Neuronal stem cell (in vitro differentiated cells): ENCODE measurements around the gene TRA2A.

Source experiments
- DNase-seq: peaks from one replicate; pipeline ENCODE4 v3.0.0-alpha.2; 2013; ENCODE audit warnings: low spot score
- H2AFZ ChIP-seq: one replicate; pipeline ENCODE4 v1.6.1; 2013; ENCODE audit warnings: mild to moderate bottlenecking, low read length, inconsistent platforms
- H2AK5ac ChIP-seq: 2 replicates; pipeline ENCODE4 v1.6.1; 2013; ENCODE audit warnings: low read depth, mild to moderate bottlenecking, inconsistent platforms, low read length, moderate library complexity, mixed read lengths
- H2BK120ac ChIP-seq: 2 replicates; pipeline ENCODE4 v1.6.1; 2013; ENCODE audit warnings: low read depth, mild to moderate bottlenecking, inconsistent platforms, low read length, moderate library complexity, mixed read lengths
- H2BK12ac ChIP-seq: one replicate; pipeline ENCODE4 v1.6.1; 2013; ENCODE audit warnings: low read length, inconsistent platforms
- H2BK15ac ChIP-seq: 2 replicates; pipeline ENCODE4 v1.6.1; 2013; ENCODE audit warnings: mild to moderate bottlenecking, low read length, inconsistent platforms, mixed read lengths
- H2BK5ac ChIP-seq: one replicate; pipeline ENCODE4 v1.6.1; 2013; ENCODE audit warnings: inconsistent platforms, mild to moderate bottlenecking, low read length, moderate library complexity
- H3K14ac ChIP-seq: one replicate; pipeline ENCODE4 v1.6.1; 2013; ENCODE audit warnings: low read length, inconsistent platforms
- H3K18ac ChIP-seq: 2 replicates; pipeline ENCODE4 v1.6.1; 2013; ENCODE audit warnings: low read length, inconsistent platforms
- H3K23ac ChIP-seq: 2 replicates; pipeline ENCODE4 v1.6.1; 2013; ENCODE audit warnings: low read depth, mild to moderate bottlenecking, mixed read lengths, low read length, inconsistent platforms; ENCODE audit not compliant: poor library complexity
- H3K27ac ChIP-seq: replicated peaks from 3 replicates; pipeline ENCODE4 v1.5.1; 2013; ENCODE audit warnings: low read length, inconsistent platforms
- H3K27me3 ChIP-seq, 3 experiments: 2 replicates each; pipeline ENCODE4 v1.6.1; 2013; ENCODE audit warnings: low read length in 3 of 3, mild to moderate bottlenecking in 2 of 3, inconsistent platforms in 1 of 3, low read depth in 1 of 3, mixed read lengths in 1 of 3, moderate library complexity in 1 of 3; ENCODE audit not compliant: control insufficient read depth in 3 of 3, insufficient read depth in 3 of 3
- H3K36me3 ChIP-seq, 2 donors: replicated peaks in 1 of 2; 2 replicates each; pipeline ENCODE4 v1.6.1; 2013; ENCODE audit warnings: low read length in 2 of 2; ENCODE audit not compliant: control insufficient read depth in 2 of 2, insufficient read depth in 2 of 2
- H3K4ac ChIP-seq: 2 replicates; pipeline ENCODE4 v1.6.1; 2013; ENCODE audit warnings: inconsistent platforms, mild to moderate bottlenecking, low read length, moderate library complexity
- H3K4me1 ChIP-seq, 2 donors: 1 replicate in 1 of 2; 2 replicates in 1 of 2; pipeline ENCODE4 v1.6.1; 2013; ENCODE audit warnings: low read length in 2 of 2, low read depth in 1 of 2; ENCODE audit not compliant: control insufficient read depth in 2 of 2, insufficient read depth in 1 of 2
- H3K4me2 ChIP-seq: one replicate; pipeline ENCODE4 v1.6.1; 2013; ENCODE audit warnings: mild to moderate bottlenecking, low read length, inconsistent platforms; ENCODE audit not compliant: insufficient read depth, poor library complexity, severe bottlenecking
- H3K4me3 ChIP-seq, 2 donors: 2 replicates each; pipeline ENCODE4 v1.5.1; 2013; ENCODE audit warnings: low read length in 2 of 2, mild to moderate bottlenecking in 2 of 2, inconsistent platforms in 1 of 2, moderate library complexity in 1 of 2
- H3K79me1 ChIP-seq: one replicate; pipeline ENCODE4 v1.6.1; 2013; ENCODE audit warnings: low read depth, mild to moderate bottlenecking, inconsistent platforms, low read length, moderate library complexity
- H3K9ac ChIP-seq: one replicate; pipeline ENCODE4 v1.6.1; 2013; ENCODE audit warnings: mild to moderate bottlenecking, low read depth, low read length, inconsistent platforms; ENCODE audit not compliant: poor library complexity
- H3K9me3 ChIP-seq, 2 donors: replicated peaks in 1 of 2; 2 replicates each; pipeline versions ENCODE3 to v1.6.1; 2013; ENCODE audit warnings: low read length in 2 of 2, mild to moderate bottlenecking in 2 of 2, inconsistent platforms in 1 of 2, low read depth in 1 of 2, mixed read lengths in 1 of 2, moderate library complexity in 1 of 2; ENCODE audit not compliant: control insufficient read depth in 2 of 2, insufficient read depth in 1 of 2
- H4K8ac ChIP-seq: one replicate; pipeline ENCODE4 v1.6.1; 2013; ENCODE audit warnings: low read depth, mild to moderate bottlenecking, inconsistent platforms, low read length, moderate library complexity
- H4K91ac ChIP-seq: one replicate; pipeline ENCODE4 v1.6.1; 2013; ENCODE audit warnings: low read length, low read depth, mild to moderate bottlenecking, inconsistent platforms; ENCODE audit not compliant: poor library complexity
- WGBS, 2 donors: extraction: QIAGEN DNeasy Blood & Tissue Kit; methylation state at CpG; one replicate each; pipeline ENCODE4 v1.1.7; 2013; ENCODE audit warnings: missing lambda C conversion rate in 2 of 2, mixed read lengths in 1 of 2; ENCODE audit not compliant: insufficient read length in 2 of 2, insufficient replicate concordance in 1 of 2; ENCODE audit errors: extremely low coverage in 2 of 2; 5-methylcytosine and 5-hydroxymethylcytosine counted together

TRA2A gene

DNA sequence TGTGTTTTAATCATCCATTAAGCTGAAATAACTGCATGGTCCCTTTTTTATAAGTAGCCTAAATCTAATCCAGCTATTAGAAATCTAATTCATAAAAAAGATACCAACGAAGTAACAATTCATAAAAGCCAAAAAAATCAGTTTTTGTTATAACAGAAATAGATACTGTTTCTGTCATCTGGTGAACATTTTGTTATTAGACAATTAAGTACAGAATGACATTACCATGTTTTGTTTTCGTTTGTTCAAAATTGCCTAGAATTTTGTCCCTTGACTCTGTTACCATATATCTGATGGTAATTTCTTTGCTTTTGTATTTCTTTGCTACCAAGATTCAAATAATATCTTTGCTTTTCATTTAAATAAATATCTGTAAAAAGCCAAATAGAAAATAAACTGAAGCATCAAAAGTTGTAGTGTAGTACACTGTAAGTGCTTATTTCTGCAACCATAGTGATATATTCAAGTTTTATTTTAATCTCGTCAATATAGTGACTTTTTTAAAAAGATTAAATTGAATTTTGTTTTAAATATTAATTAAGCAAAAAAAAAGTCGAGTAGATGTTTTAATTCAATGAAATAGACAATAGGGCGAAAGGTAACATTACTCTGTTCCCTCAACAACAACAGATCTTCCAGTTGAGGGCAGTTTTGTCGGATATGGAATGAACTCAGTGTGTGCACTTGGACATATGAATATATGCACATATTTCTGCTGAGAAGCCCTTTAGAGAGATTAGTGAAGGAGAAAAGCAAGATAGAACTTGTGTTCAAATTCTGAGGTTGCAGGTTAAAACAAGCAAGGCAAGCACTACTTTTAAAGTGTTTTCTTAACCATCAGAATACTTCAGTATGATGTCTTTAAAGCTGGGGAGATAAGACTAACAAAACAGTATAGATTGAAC lies 53.6 kb downstream of the TRA2A start:
- Histone ChIP-seq H3K27me3 (no peaks in the 10 kb centered on the region), H4K91ac (no peak overlapping the region), H3K9ac (no peak overlapping the region), H3K23ac (no peak overlapping the region), H3K4ac (no peak overlapping the region), H2AFZ (no peak overlapping the region), H3K14ac (no peak overlapping the region), H2AK5ac (no peak overlapping the region), H3K4me2 (no peak overlapping the region), H3K27ac (no peak overlapping the region), H3K79me1 (peaks cover 4% of the 10 kb centered on the region), H3K9me3 (no peaks in the 10 kb centered on the region), H3K36me3 (peaks cover 0 to 15% of the 10 kb centered on the region in 2 donors), H2BK5ac (no peak overlapping the region), H3K4me1 (peaks cover 0 to 10% of the 10 kb centered on the region in 2 donors), H2BK120ac (no peak overlapping the region), H3K18ac (no peak overlapping the region), H2BK15ac (no peak overlapping the region), H4K8ac (no peak overlapping the region), H2BK12ac (no peak overlapping the region), H3K4me3 (no peak overlapping the region)
- WGBS, 2 donors = 100% methylated on average over 1 of the region's 6 CpGs; no CpG with 5 or more reads in 1 of the 2 donors
- no peak for DNase-seq

DNA sequence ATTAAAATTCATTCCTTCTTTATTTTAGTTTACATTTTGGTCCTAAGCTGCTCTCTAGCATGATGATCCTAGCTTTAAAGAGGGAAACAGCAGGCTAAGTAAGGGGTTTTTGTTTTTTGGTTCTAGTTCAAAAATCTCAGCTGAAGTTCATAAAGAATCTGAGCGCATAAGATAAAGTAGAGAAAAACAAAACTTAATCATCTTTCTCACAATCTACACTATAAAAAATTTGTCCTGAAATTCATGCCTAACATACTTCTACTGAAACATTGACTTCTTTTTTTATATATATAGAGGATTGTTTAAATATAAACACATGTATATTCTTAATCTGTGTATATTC lies 54.7 kb downstream of the TRA2A start:
- no peak overlapping the region for H3K18ac ChIP-seq
- H3K4ac ChIP-seq = no peak overlapping the region
- H4K91ac ChIP-seq = no peak overlapping the region
- peaks cover 1 to 10% of the 10 kb centered on the region in 2 donors for H3K4me1 ChIP-seq
- H3K4me2 ChIP-seq = no peak overlapping the region
- H3K27me3 ChIP-seq = no peaks in the 10 kb centered on the region
- H3K23ac ChIP-seq = no peak overlapping the region
- no peak overlapping the region for H3K9ac ChIP-seq
- no peak overlapping the region for H2BK15ac ChIP-seq
- H3K36me3 ChIP-seq = peaks cover 0 to 11% of the 10 kb centered on the region in 2 donors
- H3K9me3 ChIP-seq = no peaks in the 10 kb centered on the region
- H2AK5ac ChIP-seq = no peak overlapping the region
- H3K27ac ChIP-seq = no peak overlapping the region
- no peak for DNase-seq
- H3K79me1 ChIP-seq = peaks cover 4% of the 10 kb centered on the region
- no peak overlapping the region for H2AFZ ChIP-seq
- no CpG with 5 or more reads among the region's 1 CpG for WGBS, 2 donors
- no peak overlapping the region for H2BK12ac ChIP-seq
- H3K4me3 ChIP-seq = peak overlapping the region in 1 of 2 donors; percentile 58
- H2BK120ac ChIP-seq = no peak overlapping the region
- no peak overlapping the region for H4K8ac ChIP-seq
- H2BK5ac ChIP-seq = no peak overlapping the region
- no peak overlapping the region for H3K14ac ChIP-seq

DNA sequence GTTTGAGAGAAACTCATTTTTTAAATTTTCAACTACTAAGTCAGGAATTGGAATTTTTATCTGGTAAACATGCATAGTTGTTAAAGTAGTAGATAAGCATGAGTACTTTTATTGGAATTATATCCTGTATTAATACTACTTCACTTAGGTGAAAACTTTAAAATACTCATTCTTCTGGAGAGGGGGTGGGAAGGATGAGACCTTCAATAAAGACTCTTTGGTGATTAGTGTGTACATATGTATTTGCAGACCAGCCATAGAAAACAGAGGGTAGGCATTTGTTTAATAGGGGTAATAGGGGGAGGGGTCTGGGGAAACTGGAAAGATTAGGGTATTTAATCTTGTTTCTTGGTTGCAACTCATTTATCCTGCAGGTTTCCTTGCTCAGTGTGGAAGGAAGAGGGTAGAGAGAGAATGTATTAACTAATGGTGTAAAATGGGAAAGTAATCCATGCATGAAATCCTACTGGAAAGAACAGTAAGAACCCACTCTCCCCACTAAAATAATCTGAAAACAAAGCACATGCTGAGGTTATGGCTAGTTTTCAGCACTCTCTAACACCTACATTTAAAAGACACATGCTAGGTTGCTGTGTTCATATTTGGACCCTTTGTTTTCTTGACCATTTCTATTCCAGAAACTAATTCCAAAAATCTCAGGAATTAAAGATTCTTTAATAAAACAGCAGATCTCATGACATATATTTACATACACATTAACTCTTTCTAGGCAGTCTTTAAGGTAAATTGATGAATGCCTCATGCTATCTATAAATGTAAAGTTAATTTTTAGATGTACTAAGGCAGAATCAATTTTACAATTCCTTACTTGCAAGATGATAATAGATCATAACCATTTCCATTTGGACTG lies 55.3 kb downstream of the TRA2A start:
- Histone ChIP-seq H3K9me3 (no peaks in the 10 kb centered on the region), H4K8ac (no peak overlapping the region), H2AFZ (no peak overlapping the region), H2AK5ac (no peak overlapping the region), H4K91ac (no peak overlapping the region), H3K4me3 (peak overlapping the region; percentile 58 to 71), H2BK5ac (no peak overlapping the region), H2BK120ac (no peak overlapping the region), H3K27ac (no peak overlapping the region), H3K79me1 (peaks cover 4% of the 10 kb centered on the region), H3K4me1 (peaks cover 1 to 10% of the 10 kb centered on the region in 2 donors), H3K23ac (no peak overlapping the region), H3K9ac (no peak overlapping the region), H3K14ac (no peak overlapping the region), H2BK12ac (no peak overlapping the region), H3K27me3 (no peaks in the 10 kb centered on the region), H3K18ac (no peak overlapping the region), H3K4ac (no peak overlapping the region), H3K4me2 (peak overlapping the region; percentile 37), H3K36me3 (peaks cover 0 to 11% of the 10 kb centered on the region in 2 donors), H2BK15ac (no peak overlapping the region)
- no peak for DNase-seq

DNA sequence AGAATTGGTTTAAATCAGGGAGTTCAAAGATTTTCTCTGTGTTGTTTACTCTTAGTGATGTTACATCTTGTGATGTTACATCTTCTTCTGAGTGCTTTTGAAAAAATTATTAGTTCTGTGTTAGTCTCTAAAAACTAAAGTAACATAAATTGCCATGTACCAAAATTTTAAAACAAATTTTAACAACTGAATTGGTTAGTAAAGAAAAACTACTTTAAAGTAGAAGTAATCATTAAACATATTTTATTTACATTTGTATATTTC lies 56.3 kb downstream of the TRA2A start:
- Histone ChIP-seq H3K4me1 (peaks cover 1 to 10% of the 10 kb centered on the region in 2 donors), H4K8ac (no peak overlapping the region), H4K91ac (no peak overlapping the region), H2BK15ac (no peak overlapping the region), H3K18ac (no peak overlapping the region), H3K4me2 (no peak overlapping the region), H2BK120ac (no peak overlapping the region), H3K79me1 (peaks cover 4% of the 10 kb centered on the region), H3K4ac (no peak overlapping the region), H2BK5ac (no peak overlapping the region), H2BK12ac (no peak overlapping the region), H3K27ac (no peak overlapping the region), H3K9ac (no peak overlapping the region), H2AFZ (no peak overlapping the region), H3K4me3 (peak overlapping the region in 1 of 2 donors; percentile 58), H3K27me3 (no peaks in the 10 kb centered on the region), H3K23ac (no peak overlapping the region), H2AK5ac (no peak overlapping the region), H3K14ac (no peak overlapping the region), H3K36me3 (peaks cover 0 to 4% of the 10 kb centered on the region in 2 donors), H3K9me3 (no peaks in the 10 kb centered on the region)
- no peak for DNase-seq
